Liver (tissue), 3 donors: ENCODE results near the gene MST1.

Source experiments
- ATF3 ChIP-seq: IDR thresholded peaks from 2 replicates; pipeline ENCODE4 v1.6.1; 2016; ENCODE audit warnings: antibody characterized with exemption
- EGR1 ChIP-seq, 2 donors: IDR thresholded peaks; 2 replicates each; pipeline ENCODE4 v1.6.1; 2016 to 2018; ENCODE audit warnings: antibody characterized with exemption in 2 of 2, low read depth in 2 of 2
- GABPA ChIP-seq, 2 donors: IDR thresholded peaks in 1 of 2; conservative IDR thresholded peaks in 1 of 2; 2 replicates each; pipeline ENCODE4 v1.6.1; 2016; ENCODE audit warnings: antibody characterized with exemption in 2 of 2, mild to moderate bottlenecking in 1 of 2, moderate library complexity in 1 of 2
- JUND ChIP-seq, 2 donors: IDR thresholded peaks; 2 replicates each; pipeline ENCODE4 v1.6.1; 2016; ENCODE audit warnings: antibody characterized with exemption in 2 of 2
- MAX ChIP-seq: IDR thresholded peaks from 2 replicates; pipeline ENCODE4 v1.6.1; 2016; ENCODE audit warnings: antibody characterized with exemption
- RAD21 ChIP-seq, 2 donors: IDR thresholded peaks; 2 replicates each; pipeline ENCODE4 v1.6.1; 2016; ENCODE audit warnings: antibody characterized with exemption in 2 of 2, mild to moderate bottlenecking in 2 of 2
- RXRA ChIP-seq, 2 donors: IDR thresholded peaks; 2 replicates each; pipeline ENCODE4 v1.6.1; 2017 to 2018; ENCODE audit warnings: antibody characterized with exemption in 2 of 2, mild to moderate bottlenecking in 1 of 2
- SP1 ChIP-seq: IDR thresholded peaks from 2 replicates; pipeline ENCODE4 v1.6.1; 2018; ENCODE audit warnings: antibody characterized with exemption, mild to moderate bottlenecking
- TAF1 ChIP-seq: conservative IDR thresholded peaks from 2 replicates; pipeline ENCODE4 v1.6.1; 2016; ENCODE audit warnings: antibody characterized with exemption, mild to moderate bottlenecking
- YY1 ChIP-seq: IDR thresholded peaks from 2 replicates; pipeline ENCODE4 v1.6.1; 2016; ENCODE audit warnings: antibody characterized with exemption, mild to moderate bottlenecking
- TF ChIP-seq, protein P1 (sequence below): fragments of 150-350 bp; IDR thresholded peaks from 2 replicates; pipeline ENCODE4 v1.5.1; 2017; ENCODE audit warnings: improper control_type of control experiment, low read depth, low read length; ENCODE audit not compliant: missing input control
- TF ChIP-seq, protein P2 (sequence below): IDR thresholded peaks from 2 replicates; pipeline ENCODE4 v1.6.1; 2016; ENCODE audit warnings: antibody characterized with exemption, mild to moderate bottlenecking
- TF ChIP-seq, protein P3 (sequence below): IDR thresholded peaks from 2 replicates; pipeline ENCODE4 v1.6.1; 2016; ENCODE audit warnings: antibody characterized with exemption
- donor health status: healthy.
- donor health status: healthy.

DNA sequence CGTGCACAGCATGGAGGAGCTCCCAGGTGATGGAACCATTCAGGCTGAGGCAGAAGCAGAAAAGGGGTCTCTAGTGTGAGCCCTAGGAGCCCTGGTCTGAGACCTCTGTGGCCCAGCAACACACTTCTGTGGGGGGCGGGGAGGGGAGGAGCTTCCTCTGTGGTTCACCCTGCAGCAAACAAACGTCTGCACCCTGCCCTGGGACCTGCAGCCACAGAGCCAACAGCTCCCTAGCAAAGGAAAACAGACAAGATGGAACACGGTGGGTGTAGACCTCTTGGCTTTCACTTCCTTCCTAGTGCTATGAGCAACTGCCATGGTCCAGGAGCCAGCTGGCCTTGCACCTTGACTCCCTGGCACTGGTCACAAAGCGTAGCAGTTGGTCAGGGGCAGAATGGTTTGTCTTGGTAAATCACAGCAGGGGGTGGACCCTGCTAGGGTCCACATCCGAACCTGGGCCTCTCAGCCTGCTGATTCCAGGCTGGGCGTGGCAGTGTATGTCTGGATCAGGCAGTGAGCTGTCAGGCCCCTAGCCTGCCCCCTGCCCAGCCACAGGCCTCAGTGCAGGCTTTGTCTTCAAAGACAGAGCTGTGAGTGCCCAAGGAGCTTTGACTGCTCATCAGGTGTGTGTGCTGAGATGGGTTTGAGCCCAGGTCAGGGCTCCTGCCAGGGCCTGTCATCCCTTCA lies 23.5 kb upstream of the MST1 start:
- TF ChIP-seq, protein P1, sequence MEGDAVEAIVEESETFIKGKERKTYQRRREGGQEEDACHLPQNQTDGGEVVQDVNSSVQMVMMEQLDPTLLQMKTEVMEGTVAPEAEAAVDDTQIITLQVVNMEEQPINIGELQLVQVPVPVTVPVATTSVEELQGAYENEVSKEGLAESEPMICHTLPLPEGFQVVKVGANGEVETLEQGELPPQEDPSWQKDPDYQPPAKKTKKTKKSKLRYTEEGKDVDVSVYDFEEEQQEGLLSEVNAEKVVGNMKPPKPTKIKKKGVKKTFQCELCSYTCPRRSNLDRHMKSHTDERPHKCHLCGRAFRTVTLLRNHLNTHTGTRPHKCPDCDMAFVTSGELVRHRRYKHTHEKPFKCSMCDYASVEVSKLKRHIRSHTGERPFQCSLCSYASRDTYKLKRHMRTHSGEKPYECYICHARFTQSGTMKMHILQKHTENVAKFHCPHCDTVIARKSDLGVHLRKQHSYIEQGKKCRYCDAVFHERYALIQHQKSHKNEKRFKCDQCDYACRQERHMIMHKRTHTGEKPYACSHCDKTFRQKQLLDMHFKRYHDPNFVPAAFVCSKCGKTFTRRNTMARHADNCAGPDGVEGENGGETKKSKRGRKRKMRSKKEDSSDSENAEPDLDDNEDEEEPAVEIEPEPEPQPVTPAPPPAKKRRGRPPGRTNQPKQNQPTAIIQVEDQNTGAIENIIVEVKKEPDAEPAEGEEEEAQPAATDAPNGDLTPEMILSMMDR = no peak
- TF ChIP-seq JUND (IDR thresholded peaks at IDR 0.05) = no peak
- no peak for TF ChIP-seq RXRA (IDR thresholded peaks at IDR 0.05)
- TF ChIP-seq, protein P2, sequence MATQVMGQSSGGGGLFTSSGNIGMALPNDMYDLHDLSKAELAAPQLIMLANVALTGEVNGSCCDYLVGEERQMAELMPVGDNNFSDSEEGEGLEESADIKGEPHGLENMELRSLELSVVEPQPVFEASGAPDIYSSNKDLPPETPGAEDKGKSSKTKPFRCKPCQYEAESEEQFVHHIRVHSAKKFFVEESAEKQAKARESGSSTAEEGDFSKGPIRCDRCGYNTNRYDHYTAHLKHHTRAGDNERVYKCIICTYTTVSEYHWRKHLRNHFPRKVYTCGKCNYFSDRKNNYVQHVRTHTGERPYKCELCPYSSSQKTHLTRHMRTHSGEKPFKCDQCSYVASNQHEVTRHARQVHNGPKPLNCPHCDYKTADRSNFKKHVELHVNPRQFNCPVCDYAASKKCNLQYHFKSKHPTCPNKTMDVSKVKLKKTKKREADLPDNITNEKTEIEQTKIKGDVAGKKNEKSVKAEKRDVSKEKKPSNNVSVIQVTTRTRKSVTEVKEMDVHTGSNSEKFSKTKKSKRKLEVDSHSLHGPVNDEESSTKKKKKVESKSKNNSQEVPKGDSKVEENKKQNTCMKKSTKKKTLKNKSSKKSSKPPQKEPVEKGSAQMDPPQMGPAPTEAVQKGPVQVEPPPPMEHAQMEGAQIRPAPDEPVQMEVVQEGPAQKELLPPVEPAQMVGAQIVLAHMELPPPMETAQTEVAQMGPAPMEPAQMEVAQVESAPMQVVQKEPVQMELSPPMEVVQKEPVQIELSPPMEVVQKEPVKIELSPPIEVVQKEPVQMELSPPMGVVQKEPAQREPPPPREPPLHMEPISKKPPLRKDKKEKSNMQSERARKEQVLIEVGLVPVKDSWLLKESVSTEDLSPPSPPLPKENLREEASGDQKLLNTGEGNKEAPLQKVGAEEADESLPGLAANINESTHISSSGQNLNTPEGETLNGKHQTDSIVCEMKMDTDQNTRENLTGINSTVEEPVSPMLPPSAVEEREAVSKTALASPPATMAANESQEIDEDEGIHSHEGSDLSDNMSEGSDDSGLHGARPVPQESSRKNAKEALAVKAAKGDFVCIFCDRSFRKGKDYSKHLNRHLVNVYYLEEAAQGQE = no peak
- no peak for TF ChIP-seq EGR1 (IDR thresholded peaks at IDR 0.05; ENCODE audit: low read depth in 2 of 2)
- TF ChIP-seq SP1 = no peak
- TF ChIP-seq RAD21 (IDR thresholded peaks at IDR 0.05) = no peak
- TF ChIP-seq YY1 = no peak
- TF ChIP-seq TAF1 = no peak
- TF ChIP-seq, protein P3, sequence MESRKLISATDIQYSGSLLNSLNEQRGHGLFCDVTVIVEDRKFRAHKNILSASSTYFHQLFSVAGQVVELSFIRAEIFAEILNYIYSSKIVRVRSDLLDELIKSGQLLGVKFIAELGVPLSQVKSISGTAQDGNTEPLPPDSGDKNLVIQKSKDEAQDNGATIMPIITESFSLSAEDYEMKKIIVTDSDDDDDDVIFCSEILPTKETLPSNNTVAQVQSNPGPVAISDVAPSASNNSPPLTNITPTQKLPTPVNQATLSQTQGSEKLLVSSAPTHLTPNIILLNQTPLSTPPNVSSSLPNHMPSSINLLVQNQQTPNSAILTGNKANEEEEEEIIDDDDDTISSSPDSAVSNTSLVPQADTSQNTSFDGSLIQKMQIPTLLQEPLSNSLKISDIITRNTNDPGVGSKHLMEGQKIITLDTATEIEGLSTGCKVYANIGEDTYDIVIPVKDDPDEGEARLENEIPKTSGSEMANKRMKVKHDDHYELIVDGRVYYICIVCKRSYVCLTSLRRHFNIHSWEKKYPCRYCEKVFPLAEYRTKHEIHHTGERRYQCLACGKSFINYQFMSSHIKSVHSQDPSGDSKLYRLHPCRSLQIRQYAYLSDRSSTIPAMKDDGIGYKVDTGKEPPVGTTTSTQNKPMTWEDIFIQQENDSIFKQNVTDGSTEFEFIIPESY = no peak
- no peak for TF ChIP-seq MAX
- no peak for TF ChIP-seq GABPA (IDR thresholded peaks at IDR 0.05 in 1 of 2, conservative IDR thresholded peaks at IDR 0.05 in 1 of 2)
- no peak for TF ChIP-seq ATF3
